Adipocyte (in vitro differentiated cells): ENCODE data around the gene XYLT1.

Source experiments
- DNase-seq: peaks from one replicate; pipeline ENCODE4 v3.0.0-alpha.2; 2015; ENCODE audit warnings: low read depth
- H3K27me3 ChIP-seq: replicated peaks from 2 replicates; pipeline ENCODE4 v1.7.0; 2013; ENCODE audit warnings: mild to moderate bottlenecking, low read length, moderate library complexity; ENCODE audit not compliant: control insufficient read depth, insufficient read depth
- H3K36me3 ChIP-seq: 2 replicates; pipeline ENCODE4 v1.7.0; 2013; ENCODE audit warnings: low read length, mild to moderate bottlenecking, moderate library complexity; ENCODE audit not compliant: control insufficient read depth, insufficient read depth, severe bottlenecking
- H3K4me1 ChIP-seq: 2 replicates; pipeline ENCODE4 v1.7.0; 2013; ENCODE audit warnings: mild to moderate bottlenecking, low read length, moderate library complexity; ENCODE audit not compliant: control insufficient read depth, insufficient read depth
- H3K4me3 ChIP-seq: 2 replicates; pipeline ENCODE4 v1.7.0; 2013; ENCODE audit warnings: mild to moderate bottlenecking, low read length, moderate library complexity
- H3K9ac ChIP-seq: 2 replicates; pipeline ENCODE4 v1.7.0; 2013; ENCODE audit warnings: mild to moderate bottlenecking, low read length, moderate library complexity
- H3K9me3 ChIP-seq: 2 replicates; pipeline ENCODE4 v1.7.0; 2013; ENCODE audit warnings: mild to moderate bottlenecking, low read length, moderate library complexity; ENCODE audit not compliant: control insufficient read depth

The XYLT1 gene

DNA sequence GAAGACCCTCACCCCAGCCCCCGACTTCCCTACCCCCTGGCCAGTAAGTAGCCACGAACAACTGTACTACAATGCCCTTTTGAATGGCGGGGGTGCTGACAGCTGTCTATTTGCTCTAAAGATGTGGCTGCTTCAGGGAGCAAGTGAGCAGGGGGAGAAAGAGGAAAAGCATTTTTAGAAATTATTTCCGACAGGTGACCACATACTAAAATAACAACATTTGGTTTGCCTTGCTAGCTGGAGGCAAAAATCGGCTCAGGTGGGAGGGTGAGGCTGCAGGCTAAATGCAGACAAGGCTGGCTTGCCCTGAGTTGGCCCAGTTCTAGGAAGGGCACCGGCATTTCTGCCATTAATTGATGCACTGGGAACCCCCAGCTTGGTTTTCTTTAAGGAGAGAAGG is 188.5 kb downstream of the XYLT1 start:
- Histone ChIP-seq H3K9me3 (no peaks in the 10 kb centered on the region), H3K4me1 (peaks cover 5% of the 10 kb centered on the region), H3K9ac (no peak overlapping the region), H3K27me3 (no peaks in the 10 kb centered on the region), H3K36me3 (no peaks in the 10 kb centered on the region), H3K4me3 (no peak overlapping the region)
- DNase-seq, result no peak

DNA sequence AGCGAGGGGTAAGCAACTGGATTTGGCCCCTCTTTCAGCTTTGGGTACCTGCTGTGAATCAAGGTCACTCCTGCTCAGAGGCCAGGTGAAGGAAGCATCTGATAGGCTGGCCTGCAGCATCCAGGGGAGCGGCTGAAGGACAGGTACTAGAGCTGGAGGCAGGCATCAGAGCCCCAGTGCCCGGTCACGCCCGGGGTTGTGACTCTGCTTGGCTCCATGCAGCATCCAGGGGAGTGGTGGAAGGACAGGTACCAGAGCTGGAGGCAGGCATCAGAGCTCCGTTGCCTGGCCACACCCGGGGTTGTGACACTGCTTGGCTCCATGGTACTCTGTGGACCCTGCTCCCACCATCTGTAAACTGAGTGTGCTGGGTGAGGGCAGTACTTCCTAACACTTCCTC is 189.7 kb downstream of the XYLT1 start:
- Histone ChIP-seq H3K9ac (no peak overlapping the region), H3K4me3 (no peak overlapping the region), H3K36me3 (peaks cover 5% of the 10 kb centered on the region), H3K4me1 (no peaks in the 10 kb centered on the region), H3K9me3 (no peaks in the 10 kb centered on the region), H3K27me3 (no peaks in the 10 kb centered on the region)
- DNase-seq, result no peak

DNA sequence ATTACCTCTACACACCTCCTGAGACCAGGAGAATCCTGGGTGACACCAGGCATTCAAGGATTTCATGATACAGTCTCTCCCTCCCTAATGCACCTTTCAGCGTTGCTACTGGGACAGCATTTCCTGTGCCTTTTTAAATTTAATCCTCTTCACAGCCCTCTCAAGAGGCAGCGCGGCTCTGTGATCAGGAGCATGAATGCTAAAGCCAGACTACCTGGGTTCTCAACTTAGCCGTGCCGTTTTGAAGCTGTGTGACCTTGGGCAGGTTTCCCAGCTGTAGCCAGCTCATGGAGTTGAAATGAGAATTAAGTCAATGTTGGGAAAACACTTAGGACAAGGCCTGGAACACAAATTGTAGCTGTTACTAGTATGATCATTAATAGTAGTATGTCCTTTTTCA is 191.8 kb downstream of the XYLT1 start:
- Histone ChIP-seq H3K36me3 (peaks cover 5% of the 10 kb centered on the region), H3K4me3 (no peak overlapping the region), H3K9ac (no peak overlapping the region), H3K9me3 (no peaks in the 10 kb centered on the region), H3K4me1 (no peaks in the 10 kb centered on the region), H3K27me3 (no peaks in the 10 kb centered on the region)
- no peak for DNase-seq

DNA sequence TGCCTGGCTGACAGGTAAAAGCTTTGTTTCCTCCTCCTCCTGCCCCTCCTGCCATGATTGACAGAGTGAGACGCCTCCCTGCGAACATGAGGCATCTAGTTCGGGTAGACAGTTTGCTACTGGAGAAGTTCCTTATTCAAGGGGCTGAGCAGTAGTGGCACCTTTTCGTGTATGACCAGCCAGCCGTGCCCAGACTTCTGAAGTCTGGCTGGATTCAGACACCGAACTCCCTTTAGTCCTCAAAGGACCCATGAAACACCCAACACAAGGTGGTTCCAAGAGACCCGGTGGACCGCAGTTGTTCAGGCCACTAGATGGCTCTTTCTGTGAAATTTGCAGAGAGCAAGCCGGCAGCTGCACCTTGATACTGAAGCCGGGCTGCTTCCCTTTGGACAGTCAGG is 192.8 kb downstream of the XYLT1 start:
- Histone ChIP-seq H3K4me1 (peaks cover 3% of the 10 kb centered on the region), H3K9ac (no peak overlapping the region), H3K27me3 (no peaks in the 10 kb centered on the region), H3K4me3 (no peak overlapping the region), H3K9me3 (no peaks in the 10 kb centered on the region), H3K36me3 (peaks cover 5% of the 10 kb centered on the region)
- peak; percentile 24 for DNase-seq

DNA sequence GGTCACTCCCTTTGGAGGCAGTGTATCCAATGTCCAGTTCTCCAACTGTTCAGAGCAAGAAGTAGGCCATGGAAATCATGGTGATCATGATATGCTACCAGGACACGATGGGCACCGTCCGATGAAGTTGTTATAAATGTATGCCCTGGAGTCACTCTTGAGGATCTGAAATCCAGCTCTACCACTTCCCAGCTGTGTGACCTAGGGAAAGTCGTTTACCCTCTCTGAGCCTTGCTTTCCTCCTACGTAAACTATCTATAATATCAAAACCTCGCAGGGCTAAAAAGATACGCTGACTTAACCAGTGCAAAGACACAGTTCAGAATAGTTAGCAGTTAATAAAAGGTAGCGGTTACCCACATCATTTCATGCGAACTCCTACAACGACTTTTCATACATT is 194.2 kb downstream of the XYLT1 start:
- H3K36me3 ChIP-seq, result peaks cover 5% of the 10 kb centered on the region
- H3K27me3 ChIP-seq, result no peaks in the 10 kb centered on the region

DNA sequence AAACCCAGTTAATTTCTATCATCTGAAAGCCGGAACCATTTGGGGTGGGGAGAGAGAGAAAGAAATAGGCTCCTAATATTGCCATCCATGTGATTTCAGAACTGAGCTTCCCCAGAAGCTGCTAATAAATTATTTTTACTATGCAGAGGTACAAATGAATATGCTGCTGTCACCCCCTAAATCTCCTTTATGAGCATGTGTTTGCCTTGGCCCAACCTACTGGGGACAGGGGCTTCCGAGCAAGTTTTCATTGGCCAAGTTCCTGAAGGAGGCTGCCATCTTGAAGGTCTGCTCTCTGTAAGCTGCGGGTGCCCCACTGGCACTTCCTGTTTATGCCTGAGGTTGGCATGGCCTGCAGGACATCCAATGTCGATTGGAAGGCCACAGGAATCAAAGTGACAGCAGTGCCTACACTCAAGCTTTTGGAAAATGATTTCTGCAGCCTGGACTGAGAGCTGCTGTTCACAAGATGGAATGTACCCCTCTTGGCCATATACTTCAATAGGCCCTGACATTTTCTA is 194.7 kb downstream of the XYLT1 start:
- no peak for DNase-seq
- peaks cover 5% of the 10 kb centered on the region for H3K36me3 ChIP-seq
- peaks cover 17% of the 10 kb centered on the region for H3K4me1 ChIP-seq
- no peak overlapping the region for H3K4me3 ChIP-seq
- H3K9me3 ChIP-seq, result no peaks in the 10 kb centered on the region
- no peaks in the 10 kb centered on the region for H3K27me3 ChIP-seq
- no peak overlapping the region for H3K9ac ChIP-seq

More for the DNA sequence above, 194.2 kb downstream of the XYLT1 start:
- Histone ChIP-seq H3K4me1 (peaks cover 13% of the 10 kb centered on the region), H3K9ac (no peak overlapping the region), H3K4me3 (no peak overlapping the region), H3K9me3 (no peaks in the 10 kb centered on the region)
- no peak for DNase-seq

DNA sequence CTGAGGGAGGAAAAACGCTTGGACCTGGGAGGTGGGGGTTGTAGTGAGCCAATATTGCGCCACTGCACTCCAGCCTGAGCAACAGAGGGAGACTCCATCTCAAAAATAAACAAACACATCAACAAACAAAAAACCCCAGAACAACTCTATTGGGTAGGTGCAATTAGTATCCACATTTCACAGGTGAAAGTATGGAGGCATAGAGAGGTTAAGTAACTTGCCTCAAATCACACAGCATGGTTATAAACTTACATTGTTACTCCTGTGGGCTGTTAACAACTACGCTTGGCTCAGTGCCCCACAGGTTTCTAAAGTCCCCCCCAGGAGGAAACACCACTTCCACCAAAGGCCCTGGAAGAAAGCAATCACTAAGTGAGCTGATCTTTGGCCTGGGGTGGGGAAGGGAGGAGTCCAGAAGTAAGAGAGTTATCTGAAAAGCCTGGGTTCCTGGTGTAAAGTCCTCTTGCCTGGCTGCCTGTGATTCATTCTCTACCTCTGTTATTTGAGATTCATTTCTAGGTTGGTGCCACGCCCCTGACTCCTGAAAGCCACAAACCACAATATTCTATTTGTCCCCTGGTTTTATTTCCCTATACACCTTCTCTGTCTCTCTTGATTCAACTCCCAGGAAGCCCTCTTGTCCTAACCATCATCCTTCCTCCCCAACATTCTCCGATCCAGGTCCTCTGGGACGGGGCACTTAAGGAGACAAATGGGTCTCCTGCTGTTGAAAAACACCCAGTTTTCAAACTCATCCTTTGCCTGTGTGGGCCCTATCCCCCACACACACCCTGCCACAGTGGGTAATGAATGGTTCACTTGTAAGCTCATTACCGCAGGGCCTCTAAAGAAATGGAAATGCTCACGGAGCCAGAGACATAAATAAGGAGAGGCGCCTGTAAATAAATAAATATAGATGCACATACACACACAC is 195.4 kb downstream of the XYLT1 start:
- Histone ChIP-seq H3K9ac (no peak overlapping the region), H3K4me1 (peaks cover 17% of the 10 kb centered on the region), H3K36me3 (peaks cover 5% of the 10 kb centered on the region), H3K9me3 (no peaks in the 10 kb centered on the region), H3K27me3 (no peaks in the 10 kb centered on the region), H3K4me3 (no peak overlapping the region)
- no peak for DNase-seq

DNA sequence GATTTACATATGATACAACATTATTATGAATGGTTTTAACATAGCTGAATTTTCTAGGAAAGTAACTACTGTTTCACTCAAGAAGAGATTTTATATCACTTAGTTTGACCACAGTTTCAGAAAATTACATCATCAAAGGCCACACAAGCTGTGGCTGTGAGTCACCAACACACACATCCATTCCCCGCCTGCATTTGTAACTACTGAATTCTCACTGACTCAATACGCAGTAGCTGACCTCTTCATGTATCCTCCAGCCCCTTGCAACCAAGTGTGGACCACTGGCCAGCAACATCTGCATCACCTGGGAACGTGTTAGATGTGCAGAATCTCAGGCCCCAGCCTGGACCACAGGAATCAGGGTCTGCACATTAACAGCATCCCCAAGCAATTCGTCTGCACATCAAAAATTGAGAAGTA is 197.6 kb downstream of the XYLT1 start:
- no peak overlapping the region for H3K9ac ChIP-seq
- no peak overlapping the region for H3K4me3 ChIP-seq
- peaks cover 17% of the 10 kb centered on the region for H3K4me1 ChIP-seq
- peaks cover 5% of the 10 kb centered on the region for H3K36me3 ChIP-seq
- no peaks in the 10 kb centered on the region for H3K9me3 ChIP-seq
- no peaks in the 10 kb centered on the region for H3K27me3 ChIP-seq
- DNase-seq, result peak; percentile 88

DNA sequence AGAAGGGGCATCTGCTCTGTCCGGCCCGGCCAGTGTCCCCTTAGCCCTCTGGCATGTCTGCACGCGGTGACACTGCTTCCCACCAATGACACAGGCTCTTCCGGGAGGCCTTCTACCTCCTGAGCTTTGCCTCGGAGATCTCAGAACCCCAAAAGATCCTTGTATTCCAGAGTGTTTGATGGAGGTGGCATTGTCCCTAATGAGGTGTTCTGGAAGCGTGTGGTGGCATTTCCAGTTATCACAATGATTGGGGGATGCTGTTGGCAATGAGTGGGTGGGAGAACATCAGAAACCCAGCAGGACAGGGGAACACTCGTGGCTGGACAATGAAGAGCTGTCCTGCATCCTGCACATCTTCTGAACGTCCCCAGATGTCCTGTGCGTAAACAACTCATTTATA is 198.0 kb downstream of the XYLT1 start:
- H3K27me3 ChIP-seq, result no peaks in the 10 kb centered on the region
- peaks cover 5% of the 10 kb centered on the region for H3K36me3 ChIP-seq
- H3K9me3 ChIP-seq, result no peaks in the 10 kb centered on the region
- no peak overlapping the region for H3K9ac ChIP-seq
- H3K4me3 ChIP-seq, result no peak overlapping the region
- H3K4me1 ChIP-seq, result peaks cover 17% of the 10 kb centered on the region
- DNase-seq, result no peak

DNA sequence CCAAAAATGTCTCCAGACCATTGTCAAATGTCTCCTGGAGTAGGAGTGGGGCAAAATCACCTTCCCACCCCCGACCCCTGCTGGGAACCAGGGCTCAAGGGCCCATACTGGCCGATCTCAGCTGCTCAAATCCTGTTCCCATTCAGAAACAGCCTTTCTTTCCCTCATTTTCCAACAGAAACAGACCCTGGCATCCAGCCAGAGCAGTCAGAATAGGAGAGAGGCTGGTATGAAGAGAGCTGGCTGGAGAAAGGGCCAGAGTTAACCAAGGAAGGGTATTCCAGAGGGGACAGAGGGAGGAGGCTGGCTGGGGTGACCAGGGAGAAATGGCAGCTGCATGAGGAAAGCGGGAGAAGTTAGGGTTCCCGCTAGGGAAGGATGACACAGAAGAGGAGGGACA is 199.1 kb downstream of the XYLT1 start:
- Histone ChIP-seq H3K9ac (no peak overlapping the region), H3K27me3 (no peaks in the 10 kb centered on the region), H3K4me3 (no peak overlapping the region), H3K4me1 (peaks cover 17% of the 10 kb centered on the region), H3K9me3 (no peaks in the 10 kb centered on the region), H3K36me3 (peaks cover 5% of the 10 kb centered on the region)
- DNase-seq, result peak; percentile 37

DNA sequence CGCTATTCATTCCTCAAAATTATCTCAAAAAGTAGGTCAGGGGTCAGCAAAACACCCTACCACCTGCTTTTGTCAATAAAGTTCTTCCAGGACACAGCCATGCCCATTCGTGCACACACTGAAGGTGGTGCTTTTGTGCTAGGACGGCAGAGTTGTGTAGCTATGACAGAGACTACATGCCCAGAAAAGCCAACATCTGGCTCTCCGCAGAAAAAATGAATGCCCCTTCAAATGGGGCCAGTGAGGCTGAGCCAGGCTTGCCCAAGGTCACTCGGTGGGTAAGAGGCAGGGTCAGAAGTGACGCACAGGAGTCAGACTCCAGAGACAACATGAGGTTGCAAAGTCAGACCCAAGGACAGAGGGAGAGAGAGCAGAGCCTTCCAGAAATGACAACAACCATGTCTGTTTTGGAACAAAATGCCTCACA is 200.1 kb downstream of the XYLT1 start:
- no peak for DNase-seq
- no peaks in the 10 kb centered on the region for H3K27me3 ChIP-seq
- H3K4me3 ChIP-seq, result no peak overlapping the region
- no peak overlapping the region for H3K9ac ChIP-seq
- H3K9me3 ChIP-seq, result no peaks in the 10 kb centered on the region
- no peaks in the 10 kb centered on the region for H3K36me3 ChIP-seq
- H3K4me1 ChIP-seq, result peaks cover 17% of the 10 kb centered on the region
